ENCODE measurements around the gene NFKBIL1. TPM values are rescaled to one million over a fixed set of nuclear protein-coding genes. Genes with fewer than 3 reads are reported as not detected.
"Not testable (repeated sequence)": the region's sequence is repeated elsewhere in the genome, so short reads cannot be mapped to it uniquely, and the experiment has no call there.

Gene NFKBIL1
- total RNA-seq, 1 experiment from 2014 or later: 19.5 TPM

DNA sequence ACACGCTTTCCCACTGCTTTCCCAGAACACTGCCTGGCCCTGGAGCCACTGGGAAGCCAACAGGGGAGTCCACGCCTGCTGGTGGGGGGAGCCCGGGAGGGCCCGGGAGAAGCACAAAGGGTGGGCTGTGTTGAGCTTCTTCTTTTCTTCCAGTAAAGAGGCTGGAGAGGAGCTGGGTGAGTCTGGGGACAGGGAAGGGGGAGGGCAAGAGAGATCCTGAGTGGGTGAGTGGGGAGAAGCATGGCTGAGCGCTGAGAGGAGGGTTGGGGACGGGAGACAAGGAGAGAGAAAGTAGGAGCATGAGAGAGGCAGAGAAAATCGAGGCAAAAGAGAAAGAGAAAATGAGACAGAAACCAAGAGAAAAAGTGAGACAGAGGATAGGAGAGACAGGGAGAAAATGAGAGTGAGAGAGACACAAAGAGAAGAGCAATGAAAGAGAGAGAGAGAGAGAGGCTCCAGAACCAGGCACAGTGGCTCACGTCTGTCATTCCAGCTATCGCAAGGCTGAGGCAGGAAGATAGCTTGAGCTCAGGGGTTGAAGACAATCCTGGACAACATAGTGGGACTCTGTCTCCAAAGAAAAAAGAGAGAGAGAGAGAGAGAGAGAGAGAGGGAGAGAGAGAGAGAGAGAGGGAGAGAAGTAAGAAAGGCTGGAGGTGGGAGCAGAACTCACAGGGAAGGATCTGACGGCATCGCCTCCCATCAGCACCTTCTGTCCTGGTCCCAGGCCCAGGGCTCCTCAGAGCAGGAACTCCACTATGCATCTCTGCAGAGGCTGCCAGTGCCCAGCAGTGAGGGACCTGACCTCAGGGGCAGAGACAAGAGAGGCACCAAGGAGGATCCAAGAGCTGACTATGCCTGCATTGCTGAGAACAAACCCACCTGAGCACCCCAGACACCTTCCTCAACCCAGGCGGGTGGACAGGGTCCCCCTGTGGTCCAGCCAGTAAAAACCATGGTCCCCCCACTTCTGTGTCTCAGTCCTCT, 40.7 kb downstream of the NFKBIL1 start (continued):
- TF ChIP-seq ZNF532 (CRISPR knock-in tag; IDR thresholded peaks at IDR 0.05; ENCODE audit: borderline replicate concordance): no peak
- TF ChIP-seq ZNF416 (CRISPR knock-in tag; IDR thresholded peaks at IDR 0.05): no peak
- TF ChIP-seq SOX15 (CRISPR knock-in tag; IDR thresholded peaks at IDR 0.05): no peak
- TF ChIP-seq, protein P1, sequence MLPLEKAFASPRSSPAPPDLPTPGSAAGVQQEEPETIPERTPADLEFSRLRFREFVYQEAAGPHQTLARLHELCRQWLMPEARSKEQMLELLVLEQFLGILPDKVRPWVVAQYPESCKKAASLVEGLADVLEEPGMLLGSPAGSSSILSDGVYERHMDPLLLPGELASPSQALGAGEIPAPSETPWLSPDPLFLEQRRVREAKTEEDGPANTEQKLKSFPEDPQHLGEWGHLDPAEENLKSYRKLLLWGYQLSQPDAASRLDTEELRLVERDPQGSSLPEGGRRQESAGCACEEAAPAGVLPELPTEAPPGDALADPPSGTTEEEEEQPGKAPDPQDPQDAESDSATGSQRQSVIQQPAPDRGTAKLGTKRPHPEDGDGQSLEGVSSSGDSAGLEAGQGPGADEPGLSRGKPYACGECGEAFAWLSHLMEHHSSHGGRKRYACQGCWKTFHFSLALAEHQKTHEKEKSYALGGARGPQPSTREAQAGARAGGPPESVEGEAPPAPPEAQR (CRISPR knock-in tag; IDR thresholded peaks at IDR 0.05): no peak
- TF ChIP-seq ESRRA (CRISPR knock-in tag; IDR thresholded peaks at IDR 0.05; ENCODE audit: borderline replicate concordance): no peak
- TF ChIP-seq ZNF138 (CRISPR knock-in tag; conservative IDR thresholded peaks at IDR 0.05): no peak

GRCh38 chr6:31588871-31589650, 41.7 kb downstream of the NFKBIL1 start:
- no peak for DNase-seq (ENCODE audit: low spot score)
- H3K36me3 Mint-ChIP-seq: no peaks in the 10 kb centered on the region
- CTCF ChIA-PET: interaction anchor here (0.6 to 2.8 kb wide), 6 partner anchors 8 to 42 kb away, joined by 3 to 17 read pairs (median 6); partner anchors contain the start of gene NFKBIL1

GRCh38 chr6:31590691-31591090, 43.3 kb downstream of the NFKBIL1 start:
- H3K9me3 Mint-ChIP-seq; POLR2A ChIA-PET; DNase-seq (ENCODE audit: low spot score); H3K27ac Mint-ChIP-seq; H3K4me1 Mint-ChIP-seq; ATAC-seq; H3K36me3 Mint-ChIP-seq; H3K27me3 Mint-ChIP-seq (ENCODE audit: low read depth); H3K4me3 Mint-ChIP-seq: not testable (repeated sequence)
- TF ChIP-seq ZNF121 (CRISPR knock-in tag; IDR thresholded peaks at IDR 0.05): peak; percentile 39; the same call in 1 of the 2 replicates
- CTCF ChIA-PET: interaction anchor here (1.3 to 2.8 kb wide), 2 partner anchors 10 to 39 kb away, joined by 7 to 12 read pairs; no protein-coding TSS in a partner anchor

More at GRCh38 chr6:31588871-31589650, 41.7 kb downstream of the NFKBIL1 start:
- H3K27ac Mint-ChIP-seq: no peak overlapping the region
- TF ChIP-seq SMAD3 (CRISPR knock-in tag; IDR thresholded peaks at IDR 0.05; ENCODE audit: borderline replicate concordance) (no peak), TEAD4 (CRISPR knock-in tag; IDR thresholded peaks at IDR 0.05) (no peak), IRF2 (CRISPR knock-in tag; IDR thresholded peaks at IDR 0.05; ENCODE audit: borderline replicate concordance, low read depth) (no peak)
- no peaks in the 10 kb centered on the region for H3K9me3 Mint-ChIP-seq
- no peak overlapping the region for H3K4me3 Mint-ChIP-seq
- POLR2A ChIA-PET: interaction anchor here (0.5 kb wide), 1 partner anchor 42 kb away, joined by 5 read pairs; the partner anchor contains the start of gene NFKBIL1
- ATAC-seq: no peak
- no peaks in the 10 kb centered on the region for H3K27me3 Mint-ChIP-seq (ENCODE audit: low read depth)
- H3K4me1 Mint-ChIP-seq: peaks cover 3% of the 10 kb centered on the region; the same call in 1 of the 2 replicates

DNA sequence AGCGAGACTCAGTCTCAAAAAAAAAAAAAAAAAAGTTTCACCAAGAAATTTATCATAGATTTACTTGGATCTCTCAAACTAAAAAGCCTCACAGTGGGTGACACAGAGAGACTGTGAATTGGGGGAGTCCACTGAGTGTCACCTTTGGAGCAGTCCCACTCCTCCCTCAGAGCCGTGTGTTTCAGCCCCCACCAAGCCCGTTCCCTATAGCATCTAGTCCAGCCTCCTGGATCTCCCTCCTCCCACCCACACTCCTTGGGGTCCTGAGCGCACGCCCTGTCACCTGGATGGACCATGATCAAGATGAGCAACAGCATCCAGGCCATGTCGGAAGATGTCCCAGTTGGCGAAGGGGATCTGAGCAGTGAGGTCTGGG, 45.0 kb downstream of the NFKBIL1 start:
- CTCF ChIA-PET: interaction anchor here (0.7 to 11.6 kb wide), 4 partner anchors 12 to 44 kb away, joined by 3 to 319 read pairs (median 148); partner anchors contain the start of genes ATP6V1G2, LST1, LTB and NFKBIL1
- no peak for ATAC-seq
- DNase-seq (ENCODE audit: low spot score): no peak
- POLR2A ChIA-PET: interaction anchor here (1.7 kb wide), 1 partner anchor 41 kb away, joined by 4 read pairs; no protein-coding TSS in a partner anchor
- H3K27me3 Mint-ChIP-seq (ENCODE audit: low read depth): no peaks in the 10 kb centered on the region
- no peaks in the 10 kb centered on the region for H3K4me1 Mint-ChIP-seq
- H3K4me3 Mint-ChIP-seq: no peak overlapping the region
- H3K9me3 Mint-ChIP-seq: no peaks in the 10 kb centered on the region
- no peaks in the 10 kb centered on the region for H3K36me3 Mint-ChIP-seq
- H3K27ac Mint-ChIP-seq: no peak overlapping the region
- no peak for TF ChIP-seq FOXJ3 (CRISPR knock-in tag; IDR thresholded peaks at IDR 0.05; ENCODE audit: borderline replicate concordance)
- no peak for TF ChIP-seq ZNF138 (CRISPR knock-in tag; conservative IDR thresholded peaks at IDR 0.05)
- no peak for TF ChIP-seq SMAD4 (CRISPR knock-in tag; IDR thresholded peaks at IDR 0.05)
- TF ChIP-seq E2F5 (CRISPR knock-in tag; IDR thresholded peaks at IDR 0.05): no peak
- TF ChIP-seq NFATC4 (CRISPR knock-in tag; IDR thresholded peaks at IDR 0.05): no peak
- TF ChIP-seq ATF1 (CRISPR knock-in tag; IDR thresholded peaks at IDR 0.05): no peak
- TF ChIP-seq, protein P2, sequence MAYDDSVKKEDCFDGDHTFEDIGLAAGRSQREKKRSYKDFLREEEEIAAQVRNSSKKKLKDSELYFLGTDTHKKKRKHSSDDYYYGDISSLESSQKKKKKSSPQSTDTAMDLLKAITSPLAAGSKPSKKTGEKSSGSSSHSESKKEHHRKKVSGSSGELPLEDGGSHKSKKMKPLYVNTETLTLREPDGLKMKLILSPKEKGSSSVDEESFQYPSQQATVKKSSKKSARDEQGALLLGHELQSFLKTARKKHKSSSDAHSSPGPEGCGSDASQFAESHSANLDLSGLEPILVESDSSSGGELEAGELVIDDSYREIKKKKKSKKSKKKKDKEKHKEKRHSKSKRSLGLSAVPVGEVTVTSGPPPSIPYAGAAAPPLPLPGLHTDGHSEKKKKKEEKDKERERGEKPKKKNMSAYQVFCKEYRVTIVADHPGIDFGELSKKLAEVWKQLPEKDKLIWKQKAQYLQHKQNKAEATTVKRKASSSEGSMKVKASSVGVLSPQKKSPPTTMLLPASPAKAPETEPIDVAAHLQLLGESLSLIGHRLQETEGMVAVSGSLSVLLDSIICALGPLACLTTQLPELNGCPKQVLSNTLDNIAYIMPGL (CRISPR knock-in tag; IDR thresholded peaks at IDR 0.05): no peak
